ENCODE measurements around the gene ATG16L1. TPM values are rescaled to one million over a fixed set of nuclear protein-coding genes. Genes with fewer than 3 reads are reported as not detected.

Gene ATG16L1
- total and polyA plus RNA-seq, 2 donors (not counting 3 experiments of a cell fraction or from before 2014, with no cell fraction given), result 18.1 to 29.8 TPM

DNA sequence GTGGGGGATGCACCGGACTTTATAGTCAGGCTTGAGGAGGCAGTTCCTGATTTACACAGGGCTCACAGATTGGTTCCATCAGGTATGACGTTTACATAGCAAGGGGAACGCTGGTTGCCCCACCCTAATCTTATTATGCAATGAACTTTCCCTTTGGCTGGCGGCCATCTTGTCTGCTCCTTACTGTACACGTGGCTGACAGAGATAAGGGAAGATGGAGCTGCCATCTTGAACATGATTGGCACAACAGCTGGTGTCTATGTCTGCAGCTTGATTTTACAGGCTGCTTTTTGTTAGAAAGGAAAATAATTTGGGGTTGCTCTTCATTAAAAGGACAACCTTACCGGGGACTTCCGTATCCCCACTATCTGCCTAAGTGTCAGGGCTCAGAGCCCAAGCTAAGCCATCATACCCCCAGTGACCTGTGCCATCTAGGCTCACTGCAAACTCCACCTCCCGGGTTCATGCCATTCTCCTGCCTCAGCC, 33.5 kb upstream of the ATG16L1 start:
- no peaks in the 10 kb centered on the region for H3K79me2 ChIP-seq (ENCODE audit: control insufficient read depth, insufficient read depth, low read length)
- no peak overlapping the region for H3K9ac ChIP-seq (replicated peaks; ENCODE audit: extremely low read depth, insufficient read depth, low read length)
- TF ChIP-seq POLR2A (IDR thresholded peaks at IDR 0.05; ENCODE audit: low read depth, low read length) (no peak), FOS (IDR thresholded peaks at IDR 0.05; ENCODE audit: borderline replicate concordance, insufficient read depth, low read length) (no peak), EZH2 (IDR thresholded peaks at IDR 0.05; ENCODE audit: borderline replicate concordance, low read depth, low read length, severe bottlenecking) (no peak), GATA2 (IDR thresholded peaks at IDR 0.05; ENCODE audit: insufficient read depth, insufficient read length, low read depth, low read length) (no peak), JUN (IDR thresholded peaks at IDR 0.05; ENCODE audit: borderline replicate concordance, insufficient read depth, insufficient read length, low read depth) (no peak), POLR2AphosphoS5 (IDR thresholded peaks at IDR 0.05; ENCODE audit: insufficient read depth, low read depth, low read length) (no peak), MYC (IDR thresholded peaks at IDR 0.05; ENCODE audit: low read depth, low read length) (no peak)
- TF ChIP-seq, protein P1, sequence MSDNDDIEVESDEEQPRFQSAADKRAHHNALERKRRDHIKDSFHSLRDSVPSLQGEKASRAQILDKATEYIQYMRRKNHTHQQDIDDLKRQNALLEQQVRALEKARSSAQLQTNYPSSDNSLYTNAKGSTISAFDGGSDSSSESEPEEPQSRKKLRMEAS (IDR thresholded peaks at IDR 0.05; ENCODE audit: insufficient read depth, insufficient read length), result no peak
- TF ChIP-seq, protein P2, sequence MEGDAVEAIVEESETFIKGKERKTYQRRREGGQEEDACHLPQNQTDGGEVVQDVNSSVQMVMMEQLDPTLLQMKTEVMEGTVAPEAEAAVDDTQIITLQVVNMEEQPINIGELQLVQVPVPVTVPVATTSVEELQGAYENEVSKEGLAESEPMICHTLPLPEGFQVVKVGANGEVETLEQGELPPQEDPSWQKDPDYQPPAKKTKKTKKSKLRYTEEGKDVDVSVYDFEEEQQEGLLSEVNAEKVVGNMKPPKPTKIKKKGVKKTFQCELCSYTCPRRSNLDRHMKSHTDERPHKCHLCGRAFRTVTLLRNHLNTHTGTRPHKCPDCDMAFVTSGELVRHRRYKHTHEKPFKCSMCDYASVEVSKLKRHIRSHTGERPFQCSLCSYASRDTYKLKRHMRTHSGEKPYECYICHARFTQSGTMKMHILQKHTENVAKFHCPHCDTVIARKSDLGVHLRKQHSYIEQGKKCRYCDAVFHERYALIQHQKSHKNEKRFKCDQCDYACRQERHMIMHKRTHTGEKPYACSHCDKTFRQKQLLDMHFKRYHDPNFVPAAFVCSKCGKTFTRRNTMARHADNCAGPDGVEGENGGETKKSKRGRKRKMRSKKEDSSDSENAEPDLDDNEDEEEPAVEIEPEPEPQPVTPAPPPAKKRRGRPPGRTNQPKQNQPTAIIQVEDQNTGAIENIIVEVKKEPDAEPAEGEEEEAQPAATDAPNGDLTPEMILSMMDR (IDR thresholded peaks at IDR 0.05; ENCODE audit: extremely low read depth in 1 of 2, insufficient read depth in 1 of 2, low read depth in 1 of 2, low read length in 2 of 2), result no peak
- H3K4me2 ChIP-seq (ENCODE audit: insufficient read depth, low read length), result no peak overlapping the region
- DNase-seq (ENCODE audit: low read depth, low spot score) (no peak), FAIRE-seq (no peak)
- no peaks in the 10 kb centered on the region for H3K4me1 ChIP-seq (ENCODE audit: control insufficient read depth, extremely low read depth, insufficient read depth, low read length)
- no TSS peak for BruUV-seq (replicated peaks)
- no peak overlapping the region for H3K27ac ChIP-seq (ENCODE audit: insufficient read depth, low read depth, low read length)
- no peaks in the 10 kb centered on the region for H3K9me1 ChIP-seq (replicated peaks; ENCODE audit: control insufficient read depth, extremely low read depth, insufficient read depth, low read length)
- dilution Hi-C loops (cut with MboI; ENCODE audit: extremely low pct_ligation_motif_present, low sequenced_read_pairs) (no loop called here), intact Hi-C loops (cut with micrococcal nuclease) (no loop called here)
- CTCF ChIA-PET, result no interaction called here
- no peaks in the 10 kb centered on the region for H4K20me1 ChIP-seq (replicated peaks; ENCODE audit: control insufficient read depth, extremely low read depth, insufficient read depth, low read length)
- H3K36me3 ChIP-seq (ENCODE audit: control insufficient read depth in 2 of 2, extremely low read depth in 1 of 2, insufficient read depth in 2 of 2, low read length in 2 of 2), result no peaks in the 10 kb centered on the region
- no peak overlapping the region for H3K4me3 ChIP-seq (replicated peaks in 1 of 3; ENCODE audit: insufficient read depth in 1 of 3, low read depth in 1 of 3, low read length in 3 of 3)
- no peaks in the 10 kb centered on the region for H3K27me3 ChIP-seq (ENCODE audit: control insufficient read depth in 2 of 2, insufficient read depth in 2 of 2, low read length in 2 of 2)
- POLR2A ChIA-PET, result no interaction called here
- H2AFZ ChIP-seq (ENCODE audit: low read depth, low read length), result no peak overlapping the region
- H3K9me3 ChIP-seq (replicated peaks; ENCODE audit: control insufficient read depth, insufficient read depth, low read length), result no peaks in the 10 kb centered on the region
